Measurements from ENCODE around the gene NTM.

Gene NTM

DNA sequence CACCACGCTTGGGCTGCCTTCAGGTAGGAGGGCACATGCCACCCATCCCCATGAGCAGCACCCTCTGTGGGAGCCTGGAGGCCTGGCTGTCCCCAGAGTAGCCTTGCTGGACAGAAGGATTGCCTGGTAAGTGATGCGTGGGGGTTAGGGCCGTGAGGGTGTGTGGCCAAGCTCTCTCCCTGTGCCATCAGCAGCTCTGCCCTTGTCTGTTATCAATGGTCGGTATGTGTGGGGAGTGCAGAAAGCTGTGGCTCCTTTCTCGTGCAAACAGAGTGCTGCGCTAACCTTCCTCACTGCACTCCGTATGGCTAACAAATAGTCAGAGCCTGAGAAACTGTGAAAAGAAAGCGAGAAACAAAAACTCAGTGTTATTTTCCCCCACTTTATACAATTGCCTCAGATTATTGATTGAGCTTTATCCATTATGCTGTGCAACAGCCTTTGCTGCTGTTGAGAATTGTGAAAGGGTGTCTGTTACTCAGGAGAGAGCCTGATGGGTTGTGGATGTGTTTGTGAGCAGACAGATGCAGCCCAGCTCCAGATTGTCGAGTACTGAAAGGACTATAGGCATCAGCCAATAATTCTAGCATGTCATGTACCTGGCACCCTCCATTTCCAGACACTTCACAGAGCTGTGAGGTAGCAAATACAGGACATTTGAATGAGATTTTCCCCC is 432.2 kb downstream of the NTM start:
- no peak for DNase-seq

DNA sequence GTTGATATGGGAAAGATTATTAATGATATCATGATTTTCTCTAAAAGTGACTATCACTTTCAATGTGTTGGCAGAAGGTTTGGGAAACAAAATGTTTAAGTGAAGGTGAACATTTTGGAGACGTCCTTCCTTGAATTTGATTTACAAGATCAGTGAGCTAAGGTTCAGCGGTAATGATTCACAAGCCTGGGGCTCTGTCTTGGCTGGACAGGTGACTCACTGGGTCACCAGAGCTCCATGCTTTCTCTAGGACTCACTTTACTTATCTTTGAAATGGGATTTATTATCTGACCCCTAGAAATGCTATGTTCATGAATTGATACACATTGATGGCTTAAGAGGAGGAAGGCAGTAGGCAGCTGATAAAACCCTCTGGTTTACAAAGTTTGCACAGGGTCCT is 437.5 kb downstream of the NTM start:
- DNase-seq: no peak

DNA sequence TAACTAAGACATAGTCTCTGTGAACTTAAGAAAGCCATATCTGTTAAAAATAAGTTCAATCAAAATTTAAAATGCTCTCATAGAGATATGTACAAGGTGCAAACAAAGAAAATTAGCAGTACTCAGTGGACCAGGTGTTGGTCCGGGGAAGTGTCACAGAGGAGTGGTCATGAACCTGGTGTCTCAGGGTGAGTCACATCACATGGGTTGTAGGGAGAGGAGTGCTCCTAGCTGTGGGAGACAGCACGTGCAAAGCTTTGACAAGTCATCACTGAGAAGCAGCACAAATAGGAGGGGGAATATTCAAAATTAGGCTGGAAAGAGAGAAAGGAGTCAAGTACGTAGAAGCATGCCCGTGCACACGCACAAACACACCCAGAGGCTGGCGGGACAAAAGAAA is 438.1 kb downstream of the NTM start:
- DNase-seq: no peak

DNA sequence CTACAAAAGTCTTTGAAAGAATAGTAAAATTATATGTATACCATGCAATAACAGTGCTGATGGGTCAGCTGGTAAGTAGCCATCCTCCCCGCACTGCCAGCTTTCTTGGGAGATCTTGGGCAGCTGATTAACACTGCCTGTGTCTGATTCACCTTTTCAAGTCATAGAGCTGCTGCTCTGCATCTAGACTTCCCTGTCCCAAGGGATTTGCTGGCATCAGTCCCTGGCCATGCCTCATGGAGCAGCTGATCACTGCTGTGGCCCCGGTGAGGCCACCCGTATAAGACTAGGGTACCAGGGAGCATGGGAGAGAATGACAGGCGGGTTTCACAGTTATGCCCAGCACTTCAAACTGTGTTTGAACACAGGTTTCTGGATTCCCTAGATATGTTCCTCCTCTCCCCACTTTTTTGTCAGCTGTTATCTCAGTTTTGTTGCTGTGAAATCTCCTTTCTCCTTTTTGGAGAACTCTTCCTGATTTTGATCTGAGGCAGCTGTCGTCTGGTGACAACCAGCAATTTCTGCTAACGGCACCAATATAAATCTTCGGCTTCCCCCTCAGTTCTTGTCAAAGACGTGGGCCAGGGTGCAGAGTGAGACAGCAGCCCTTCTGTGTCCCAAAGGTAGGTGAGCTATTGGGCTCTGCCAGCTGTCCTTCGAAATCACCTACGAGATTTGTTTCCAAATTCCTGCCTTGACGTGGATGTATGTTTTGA is 438.9 kb downstream of the NTM start:
- no peak for DNase-seq

DNA sequence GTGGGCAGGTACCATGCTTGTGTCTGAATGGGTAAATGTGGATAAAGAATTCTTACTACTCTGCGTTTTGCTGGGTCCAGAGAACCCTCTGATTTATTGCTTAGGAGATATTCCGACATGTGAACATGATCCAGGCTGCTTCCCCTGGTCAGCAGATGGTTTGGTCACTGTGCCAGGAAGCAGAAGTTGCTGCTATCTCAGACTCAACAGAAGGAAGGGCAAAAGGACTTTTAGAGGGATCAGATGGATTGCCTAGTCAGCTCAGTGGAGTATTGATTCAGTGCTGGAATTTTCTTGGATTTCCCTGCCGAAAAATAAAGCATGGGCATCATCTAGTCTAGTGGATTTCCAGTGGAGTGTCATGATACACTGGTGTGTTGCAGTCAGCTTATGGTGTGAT is 440.1 kb downstream of the NTM start:
- no peak for DNase-seq

DNA sequence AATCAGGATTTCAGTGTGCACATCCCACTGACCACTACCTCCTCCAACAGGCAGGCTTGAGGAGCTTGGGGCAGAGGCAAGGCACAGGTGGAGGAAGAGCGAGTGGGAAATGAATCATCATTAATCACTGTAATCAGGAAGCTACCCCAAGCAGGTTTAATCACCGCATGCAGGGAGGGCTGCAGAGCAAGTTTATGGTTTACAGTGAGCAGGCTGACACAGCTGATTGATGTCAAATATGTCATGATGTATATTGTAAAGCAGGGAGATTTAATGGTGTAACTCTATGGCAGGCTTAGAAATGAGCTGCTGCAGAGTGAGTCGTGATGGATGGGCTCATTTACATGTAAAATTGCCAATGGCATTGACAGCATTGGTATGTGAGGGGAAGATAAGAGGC is 441.0 kb downstream of the NTM start:
- no peak for DNase-seq

GRCh38 chr11:131814108-131814507 is 443.7 kb downstream of the NTM start:
- no peak for DNase-seq

DNA sequence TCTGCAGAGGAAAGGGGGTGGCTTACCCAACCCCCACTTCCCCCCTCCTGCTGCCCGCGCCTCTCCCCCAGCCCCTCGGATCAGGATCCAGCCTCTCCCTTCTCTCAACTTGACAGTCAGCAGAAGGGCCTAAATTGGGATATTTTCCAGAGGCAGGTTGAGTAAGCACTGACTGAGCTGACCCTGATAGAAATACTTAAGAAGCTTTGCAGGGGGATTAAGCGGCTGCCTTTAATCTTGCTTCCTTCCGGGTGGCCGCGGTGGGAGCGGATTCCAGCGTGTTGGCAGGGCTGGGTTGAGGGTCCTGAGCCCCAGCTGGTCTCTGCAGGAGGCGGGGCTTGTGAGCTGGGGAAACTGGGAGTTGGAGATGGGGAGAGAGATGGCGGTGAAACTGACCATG is 445.2 kb downstream of the NTM start:
- no peak for DNase-seq

GRCh38 chr11:131816051-131816450 is 445.6 kb downstream of the NTM start:
- no peak for DNase-seq

DNA sequence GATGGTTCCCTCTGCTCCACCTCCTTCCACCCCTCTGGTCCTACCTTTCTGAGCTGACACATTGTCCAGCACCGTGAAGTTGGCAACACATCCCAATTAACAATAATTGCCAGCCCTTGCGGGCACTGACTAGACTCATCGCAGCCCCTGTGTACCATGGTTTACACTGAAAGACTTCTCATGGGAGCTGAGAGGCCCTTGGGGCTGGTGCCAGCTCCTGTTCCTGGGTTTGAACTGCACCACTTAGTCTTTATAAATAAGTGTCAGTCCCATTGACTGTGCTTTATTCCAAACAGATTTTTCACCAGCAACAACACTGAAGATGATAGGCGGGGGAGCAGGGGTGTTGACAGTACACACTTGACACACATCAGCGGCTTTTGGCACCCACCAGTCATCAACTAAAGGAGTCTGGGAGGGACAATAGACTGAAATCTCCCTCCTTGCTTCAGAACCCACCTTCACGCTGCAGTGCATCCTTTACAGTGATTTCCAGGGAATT is 447.3 kb downstream of the NTM start:
- no peak for DNase-seq

DNA sequence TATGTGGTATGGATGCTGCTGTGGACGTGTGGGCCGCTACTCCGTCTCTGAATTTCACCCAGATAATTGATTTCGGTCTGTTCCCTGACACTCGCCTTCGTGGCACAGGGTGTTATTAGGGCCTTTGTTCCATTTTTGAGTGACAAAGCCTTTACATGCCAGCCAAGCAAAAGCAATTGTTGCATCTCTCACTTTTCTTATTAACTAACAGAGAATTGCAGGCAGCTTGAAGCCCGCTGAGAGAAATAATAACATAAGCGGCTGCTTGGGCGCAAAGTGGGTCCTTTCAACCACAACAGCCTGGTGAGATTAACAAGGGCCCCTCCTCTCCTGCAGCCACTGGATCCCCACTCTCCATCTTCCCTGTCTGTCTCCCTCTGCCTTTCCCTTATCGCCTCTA is 449.4 kb downstream of the NTM start:
- DNase-seq: no peak

DNA sequence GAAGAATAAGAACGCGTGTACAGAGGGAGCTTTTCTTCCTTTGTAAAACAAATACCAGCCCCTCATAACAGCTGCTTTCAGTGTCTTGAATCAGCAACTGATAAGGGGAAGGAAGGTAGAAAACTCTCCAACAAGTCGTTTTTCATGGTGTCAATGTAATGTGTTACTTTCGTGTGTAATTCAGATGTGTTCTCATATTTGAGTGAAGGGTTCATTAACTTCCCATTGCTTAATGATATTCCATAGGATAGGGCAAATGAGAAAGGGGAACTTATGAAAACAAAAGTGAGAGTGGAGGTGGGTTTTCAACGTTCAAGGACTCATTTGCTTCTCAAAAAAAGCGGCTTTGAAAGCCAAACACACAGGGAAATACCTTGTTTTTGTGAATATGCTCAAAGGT is 452.1 kb downstream of the NTM start:
- DNase-seq: no peak

GRCh38 chr11:131823772-131824171 is 453.4 kb downstream of the NTM start:
- DNase-seq: no peak

- DNase-seq: no peak
Observed at GRCh38 chr11:131824771-131825170, 454.4 kb downstream of the NTM start.

- DNase-seq: no peak
Observed at GRCh38 chr11:131827430-131827829, 457.0 kb downstream of the NTM start.

- no peak for DNase-seq
Observed at GRCh38 chr11:131829725-131830124, 459.3 kb downstream of the NTM start.

GRCh38 chr11:131832079-131832478 is 461.7 kb downstream of the NTM start:
- DNase-seq: no peak

- DNase-seq: no peak
Observed at GRCh38 chr11:131833366-131833765, 463.0 kb downstream of the NTM start.

- DNase-seq: no peak
Observed at GRCh38 chr11:131837562-131837961, 467.1 kb downstream of the NTM start.

- DNase-seq: no peak
Observed at GRCh38 chr11:131838016-131838415, 467.6 kb downstream of the NTM start.

GRCh38 chr11:131839326-131839725 is 468.9 kb downstream of the NTM start:
- no peak for DNase-seq

DNA sequence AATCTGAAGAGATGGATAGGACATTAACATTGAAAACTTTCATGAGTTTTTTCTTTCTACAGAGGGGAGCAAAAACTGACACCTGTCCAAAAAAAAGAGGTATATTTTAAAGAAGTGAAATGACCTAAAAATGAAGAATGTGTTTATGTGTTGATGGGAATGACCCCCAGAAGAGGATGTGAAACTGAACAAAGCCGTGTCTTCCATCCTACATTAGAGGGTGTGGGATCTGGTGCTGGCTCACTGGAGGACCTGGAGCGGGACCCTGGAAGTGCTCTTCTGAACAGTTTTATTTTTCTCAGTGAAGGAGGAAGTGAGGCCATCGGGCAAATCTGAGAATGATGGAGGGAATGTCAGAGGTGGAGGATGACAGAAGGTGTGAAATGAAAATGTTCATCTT is 470.1 kb downstream of the NTM start:
- no peak for DNase-seq

DNA sequence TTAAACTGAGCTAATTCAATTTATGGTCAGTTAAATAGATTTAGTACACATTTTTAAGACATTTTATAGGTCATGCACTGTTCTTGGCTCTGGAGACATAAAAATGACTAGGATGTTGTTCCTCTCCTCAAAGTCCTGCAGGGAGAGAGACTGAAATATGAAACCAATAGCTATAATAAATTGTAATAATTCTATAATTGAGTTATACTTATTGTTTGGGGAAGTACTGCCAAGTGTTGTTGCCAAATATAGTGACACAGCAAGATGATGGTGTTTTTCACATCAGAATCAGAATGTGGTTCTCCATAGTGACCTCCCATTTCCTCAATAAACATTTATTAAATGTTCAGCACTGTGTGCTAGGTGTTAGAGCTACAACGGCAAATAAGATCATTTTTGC is 470.6 kb downstream of the NTM start:
- DNase-seq: no peak

DNA sequence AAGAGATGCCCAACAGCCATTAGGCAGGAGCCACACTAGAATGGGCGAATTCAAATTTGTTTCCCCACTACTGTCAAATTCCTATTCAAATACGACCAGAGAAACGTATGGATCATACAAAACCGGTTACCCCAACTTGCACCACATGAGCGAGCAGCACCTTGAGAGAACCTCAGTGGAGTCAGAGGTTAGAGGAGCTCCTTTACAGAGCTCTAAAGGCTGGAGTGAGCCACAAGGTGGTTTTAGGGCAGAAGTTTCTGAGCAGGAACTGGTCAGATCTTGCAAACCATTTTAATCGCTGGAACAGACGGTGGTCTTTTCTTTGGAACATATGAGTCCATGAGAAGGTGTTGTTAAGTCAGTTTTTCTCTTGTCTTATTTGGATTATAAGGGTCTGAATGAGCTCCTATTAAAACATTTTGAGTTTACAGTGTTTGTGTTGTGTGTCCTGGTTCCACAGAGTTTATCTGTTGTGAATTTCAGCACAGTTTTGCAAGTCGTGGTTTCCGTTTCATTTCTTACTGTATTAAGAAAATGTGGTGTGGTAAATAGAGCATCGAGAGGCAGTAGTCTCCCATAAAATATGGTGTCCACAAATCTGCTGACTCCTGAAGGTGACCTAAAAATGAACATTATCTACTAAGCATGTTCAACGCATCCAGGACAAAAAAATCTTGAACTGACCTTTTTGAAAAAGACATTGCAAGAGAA is 471.7 kb downstream of the NTM start:
- no peak for DNase-seq

All from Kasumi-1 (cell line).